GM18858 (cell line): ENCODE results near the gene MEA1.

Source experiments
- ATAC-seq: cut with Tn5 transposase; IDR thresholded peaks from one replicate; pipeline ENCODE4 v1.9.1; 2021; ENCODE audit not compliant: unreplicated experiment

MEA1 gene

GRCh38 chr6:43040542-43041257 lies 27.0 kb upstream of the MEA1 start:
- no peak for ATAC-seq

DNA sequence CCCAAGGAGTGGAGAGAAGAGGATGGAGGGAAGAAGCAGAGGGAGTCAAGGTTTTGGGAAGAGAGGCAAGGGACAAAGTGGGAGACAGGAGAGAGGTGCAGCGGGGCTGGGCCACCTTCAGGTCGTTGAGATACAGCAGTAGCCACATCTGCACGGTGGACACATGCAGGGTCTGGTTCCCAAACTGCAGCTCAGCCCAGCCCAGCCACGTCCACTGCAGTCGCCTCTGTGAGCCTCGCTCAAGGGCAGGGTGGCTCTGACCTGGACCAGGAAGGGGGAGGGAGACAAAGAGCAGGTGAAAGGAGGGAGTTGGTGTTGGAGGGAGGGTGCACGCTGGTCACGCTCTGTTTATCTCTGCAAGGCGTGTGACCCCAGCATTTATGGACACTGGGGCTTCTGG lies 25.0 kb upstream of the MEA1 start:
- no peak for ATAC-seq

DNA sequence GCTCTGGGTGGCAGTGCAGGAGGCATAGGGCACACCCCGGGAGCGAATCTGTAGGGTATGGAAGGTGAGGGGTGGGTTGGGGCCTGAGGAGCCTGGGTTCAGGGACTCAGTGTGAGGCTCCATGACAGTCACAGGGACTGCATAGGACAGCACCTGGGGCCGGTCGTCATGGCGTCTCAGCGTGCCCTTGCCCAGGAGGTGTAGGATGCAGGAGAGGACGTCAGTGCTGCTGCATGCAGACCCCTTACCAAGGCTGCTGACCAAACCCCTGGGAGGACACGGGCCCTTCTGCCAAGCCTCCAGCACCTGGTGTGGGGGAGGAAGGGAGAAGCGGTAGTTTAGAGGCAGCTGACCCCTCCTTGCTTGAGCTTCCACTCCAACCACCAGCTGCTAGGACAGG lies 24.0 kb upstream of the MEA1 start:
- ATAC-seq: no peak

DNA sequence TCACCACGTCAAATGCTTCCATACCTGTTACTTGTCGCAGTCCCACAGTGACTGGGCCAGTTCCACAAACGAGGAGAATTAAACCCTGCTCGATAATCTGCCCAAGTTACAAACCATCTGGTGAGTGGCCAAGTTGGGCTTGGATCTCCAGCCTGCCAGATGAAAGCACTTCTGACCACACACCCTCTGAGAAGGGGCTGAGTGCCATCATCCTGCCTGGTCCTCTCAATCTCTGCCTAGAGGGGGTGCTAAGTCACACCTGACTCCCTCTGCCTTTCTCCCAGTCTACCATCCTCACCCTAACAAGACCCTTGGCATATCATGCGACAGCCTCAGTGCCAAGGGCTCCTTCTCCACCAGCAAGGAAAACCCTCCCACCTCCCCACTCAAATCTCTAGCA lies 23.5 kb upstream of the MEA1 start:
- ATAC-seq: no peak

- ATAC-seq: no peak
Measured at GRCh38 chr6:43036712-43037111, 23.0 kb upstream of the MEA1 start.

DNA sequence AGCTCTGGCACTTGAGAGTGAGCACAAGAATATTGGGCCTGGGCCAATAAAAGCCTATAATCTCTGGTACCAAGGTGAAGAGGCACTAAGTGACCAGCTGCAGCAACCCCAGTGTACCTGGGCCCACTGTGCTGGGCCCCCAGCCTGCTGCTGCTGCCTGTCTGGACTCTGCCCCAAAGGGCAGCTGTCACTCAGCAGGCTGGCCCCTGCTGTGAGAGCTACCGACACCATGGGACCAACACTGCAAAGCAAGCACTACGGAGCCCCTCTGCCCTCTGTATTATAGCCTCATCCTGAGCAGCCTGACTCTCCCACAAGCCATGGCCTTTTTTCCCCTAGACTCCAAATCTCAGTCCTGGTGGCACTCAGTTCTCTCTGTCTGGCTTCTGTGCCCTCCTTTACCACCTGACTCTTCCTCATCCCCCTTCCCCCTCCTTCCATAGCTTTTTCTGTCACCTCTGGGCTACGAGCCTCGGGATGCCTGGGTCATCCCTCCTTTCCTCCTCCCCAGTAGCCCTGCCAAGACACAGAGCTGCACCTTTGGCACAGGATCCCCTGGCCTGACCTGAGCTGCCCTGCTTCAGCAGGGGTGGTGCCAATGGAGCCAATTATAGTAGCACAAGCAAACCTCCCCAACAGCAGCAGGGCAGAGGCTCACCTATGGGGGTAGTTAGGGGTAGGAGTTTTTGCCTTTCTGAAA lies 21.9 kb upstream of the MEA1 start:
- ATAC-seq: no peak

GRCh38 chr6:43034190-43034525 lies 20.4 kb upstream of the MEA1 start:
- no peak for ATAC-seq

DNA sequence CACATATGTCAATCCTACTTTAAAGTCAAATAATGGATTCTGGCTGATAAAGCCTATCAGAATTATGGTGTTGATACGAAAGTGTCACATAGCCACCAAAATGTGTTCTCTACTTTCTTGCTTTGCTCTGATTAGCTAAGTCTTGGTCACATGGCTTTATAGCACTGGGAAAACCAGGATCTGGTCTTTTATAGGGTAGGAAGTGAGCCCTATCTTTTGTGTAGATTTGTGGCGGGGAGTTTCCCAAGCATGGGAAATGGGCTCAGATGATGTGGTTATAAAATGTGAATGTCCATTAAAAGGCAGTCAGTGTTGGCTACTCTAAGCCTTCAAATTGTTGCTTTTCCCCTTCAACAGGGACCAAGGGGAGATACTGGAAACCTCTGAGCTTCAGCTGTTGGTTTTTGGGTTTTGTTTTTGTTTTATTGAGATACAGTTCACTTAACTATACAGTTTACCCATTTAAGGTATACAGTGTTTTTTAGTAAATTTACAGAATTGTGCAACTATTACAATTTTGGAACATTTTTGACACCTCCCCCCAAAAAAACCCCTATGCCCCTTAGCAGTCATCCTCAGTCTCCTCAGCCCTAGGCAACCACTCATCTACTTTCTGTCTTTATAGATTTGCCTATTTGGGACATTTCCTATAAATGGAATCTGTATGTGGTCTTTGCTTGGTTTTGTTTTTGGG lies 19.9 kb upstream of the MEA1 start:
- no peak for ATAC-seq

- ATAC-seq: no peak
Measured at GRCh38 chr6:43032326-43032725, 18.6 kb upstream of the MEA1 start.

- ATAC-seq: no peak
Measured at GRCh38 chr6:43029120-43029519, 15.4 kb upstream of the MEA1 start.

DNA sequence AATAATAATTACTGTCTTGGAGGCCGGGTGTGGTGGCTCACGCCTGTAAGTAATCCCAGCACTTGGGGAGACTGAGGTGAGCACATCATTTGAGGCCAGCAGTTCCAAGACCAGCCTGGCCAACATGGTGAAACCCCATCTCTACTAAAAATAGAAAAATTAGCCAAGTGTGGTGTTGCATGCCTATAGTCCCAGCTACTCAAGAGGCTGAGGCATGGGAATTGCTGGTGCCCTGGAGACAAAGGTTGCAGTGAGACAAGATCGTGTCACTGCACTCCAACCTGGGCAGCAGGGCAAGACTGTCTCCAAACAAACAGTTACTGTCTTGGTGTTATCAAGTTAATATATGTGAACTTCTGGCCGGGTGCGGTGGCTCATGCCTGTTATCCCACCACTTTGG lies 12.6 kb upstream of the MEA1 start:
- no peak for ATAC-seq

GRCh38 chr6:43024436-43024835 lies 10.7 kb upstream of the MEA1 start:
- no peak for ATAC-seq

GRCh38 chr6:43021270-43022047 lies 7.7 kb upstream of the MEA1 start, which contains the start of gene RRP36:
Gene RRP36 (plus strand): TSS chr6:43021623. CDS start chr6:43021655, 32 bp downstream.
- peak; percentile 63 for ATAC-seq

DNA sequence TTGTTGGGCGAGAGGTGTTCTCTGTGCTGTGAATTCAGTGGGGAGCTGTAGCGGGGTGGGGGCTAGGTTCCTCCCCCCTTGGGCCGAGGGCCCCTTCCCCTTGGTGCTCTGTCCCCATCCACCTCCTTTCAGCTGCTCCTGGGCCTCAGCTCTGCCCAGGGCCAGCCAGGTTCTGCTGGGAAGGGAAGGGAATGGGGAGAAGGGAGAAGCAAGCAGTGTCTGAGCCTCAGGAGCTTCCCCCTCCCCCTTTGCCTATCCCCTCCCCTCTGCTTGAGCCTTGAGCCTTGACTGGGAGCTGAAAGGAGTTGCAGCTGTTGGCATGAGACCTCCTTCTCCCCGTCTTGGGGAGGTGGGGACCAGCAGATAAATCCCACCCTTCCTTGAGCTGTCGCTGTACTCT lies 7.1 kb upstream of the MEA1 start:
- no peak for ATAC-seq

- no peak for ATAC-seq
Measured at GRCh38 chr6:43020052-43020705, 6.4 kb upstream of the MEA1 start.

GRCh38 chr6:43019152-43019551 lies 5.4 kb upstream of the MEA1 start:
- ATAC-seq: no peak

DNA sequence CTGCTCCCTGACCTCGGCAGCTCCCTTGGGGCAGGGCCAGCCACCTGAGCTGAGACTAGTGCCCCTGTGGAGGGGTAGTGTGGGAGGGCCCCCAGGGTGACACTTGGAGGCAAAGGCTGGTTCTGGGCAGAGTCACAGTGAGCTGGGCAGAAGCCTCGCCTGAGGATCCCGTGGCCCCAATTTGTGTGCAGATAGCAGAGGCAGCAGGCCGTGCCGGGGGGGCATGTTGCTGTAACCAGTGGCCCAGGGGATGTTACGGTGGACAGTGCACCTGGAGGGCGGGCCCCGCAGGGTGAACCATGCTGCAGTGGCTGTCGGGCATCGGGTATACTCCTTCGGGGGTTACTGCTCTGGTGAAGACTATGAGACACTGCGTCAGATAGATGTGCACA lies 3.2 kb upstream of the MEA1 start:
- ATAC-seq: no peak

DNA sequence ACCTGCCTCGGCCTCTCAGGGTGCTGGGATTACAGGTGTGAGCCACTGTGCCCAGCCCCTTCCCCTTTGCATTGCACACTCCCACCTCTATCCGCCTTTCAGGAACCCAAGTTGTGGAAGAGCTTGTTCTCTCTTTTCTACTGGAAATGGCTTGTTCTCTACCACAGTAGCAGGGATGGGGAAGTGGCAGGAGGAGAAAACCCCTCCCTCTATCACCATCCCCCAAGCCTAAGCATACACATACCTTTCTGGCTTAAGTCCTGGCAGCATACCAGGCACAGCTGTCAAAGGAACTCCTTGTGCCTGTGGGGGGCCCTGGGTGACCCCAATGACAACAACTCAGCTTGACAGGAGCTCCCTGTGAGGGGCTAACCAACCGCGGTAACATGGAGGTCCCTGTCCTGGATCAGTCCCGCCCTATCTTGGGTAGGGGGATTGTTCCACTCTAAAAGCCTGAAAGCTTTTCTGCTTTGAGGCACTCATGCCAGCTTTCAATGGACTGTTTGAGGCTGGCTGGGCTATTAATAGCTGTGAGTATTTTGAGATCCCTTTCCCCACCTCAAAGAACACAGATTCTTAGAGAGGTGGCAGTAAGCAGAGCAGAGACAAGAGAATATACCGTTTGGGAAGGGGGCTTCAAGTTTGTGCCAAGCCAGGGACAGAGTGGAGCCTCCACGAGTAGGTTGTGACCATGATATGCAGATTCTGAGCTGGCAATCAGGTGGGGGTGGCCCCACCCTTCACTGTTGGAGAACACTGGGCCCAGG lies 2.6 kb upstream of the MEA1 start:
- no peak for ATAC-seq

DNA sequence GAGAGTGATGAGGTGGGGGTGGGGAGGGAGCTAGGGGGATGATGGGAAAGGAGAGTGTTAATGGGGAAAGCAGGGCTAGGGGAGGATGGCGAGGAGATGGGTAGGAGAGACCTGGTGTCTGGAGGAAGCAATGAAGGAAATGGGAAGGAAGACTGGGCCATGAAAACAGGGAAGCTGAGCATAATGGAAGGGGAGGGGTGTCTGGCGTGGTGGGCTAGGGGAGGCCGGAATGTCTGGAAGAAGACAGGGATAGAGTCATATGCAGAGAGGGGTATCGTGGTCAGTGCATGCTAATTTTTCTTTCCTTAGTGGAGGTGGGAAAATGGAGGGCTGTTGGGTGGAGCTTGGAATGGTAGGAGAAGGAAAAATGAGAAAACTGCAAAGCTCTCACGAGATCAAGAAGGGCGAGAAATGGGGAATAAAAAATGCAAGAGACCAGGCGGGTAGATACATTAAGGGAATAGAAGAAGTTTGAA lies 726 bp upstream of the MEA1 start:
- ATAC-seq: no peak
